Activated CD8-positive, alpha-beta memory T cell treated with anti-CD3 and anti-CD28 coated beads for 24 hours (primary cell): ENCODE data around the gene PI4KB.
"Not testable (repeated sequence)": the region's sequence is repeated elsewhere in the genome, so short reads cannot be mapped to it uniquely, and the experiment has no call there.

Experiments
- DNase-seq: peaks from one replicate; pipeline ENCODE4 v3.0.0-alpha.2; 2020

The PI4KB gene

GRCh38 chr1:151275341-151275740, 51.9 kb downstream of the PI4KB start:
- not testable (repeated sequence) for DNase-seq

GRCh38 chr1:151273924-151274466, 53.2 kb downstream of the PI4KB start:
- DNase-seq: no peak

GRCh38 chr1:151267760-151268159, 59.5 kb downstream of the PI4KB start:
- no peak for DNase-seq

GRCh38 chr1:151266821-151267220, 60.4 kb downstream of the PI4KB start:
- no peak for DNase-seq

- no peak for DNase-seq
Observed at GRCh38 chr1:151266315-151266714, 60.9 kb downstream of the PI4KB start.

- no peak for DNase-seq
Observed at GRCh38 chr1:151265446-151266236, 61.6 kb downstream of the PI4KB start.

- no peak for DNase-seq
Observed at GRCh38 chr1:151259351-151259750, 67.9 kb downstream of the PI4KB start.

- DNase-seq: no peak
Observed at GRCh38 chr1:151255381-151255780, 71.8 kb downstream of the PI4KB start.

- peak; percentile 93 for DNase-seq
Observed at GRCh38 chr1:151254217-151255213, 72.7 kb downstream of the PI4KB start, which contains the start of gene PSMD4. PSMD4 (plus strand) TSS chr1:151254734; CDS start chr1:151254783, 49 bp downstream.

GRCh38 chr1:151251656-151252470, 75.4 kb downstream of the PI4KB start:
- DNase-seq: no peak

GRCh38 chr1:151246786-151247185, 80.4 kb downstream of the PI4KB start:
- DNase-seq: no peak

- DNase-seq: no peak
Observed at GRCh38 chr1:151243683-151244216, 83.5 kb downstream of the PI4KB start.

- no peak for DNase-seq
Observed at GRCh38 chr1:151242442-151242841, 84.8 kb downstream of the PI4KB start.
